HUES64 (cell line): ENCODE measurements around the gene SLC16A12.

Source experiments
- H3K27ac ChIP-seq: 2 replicates; pipeline ENCODE4 v1.7.0; 2013; ENCODE audit warnings: low read depth, low read length, inconsistent platforms
- H3K27me3 ChIP-seq: 2 replicates; pipeline ENCODE4 v1.6.1; 2013; ENCODE audit warnings: mild to moderate bottlenecking, low read length; ENCODE audit not compliant: insufficient read depth
- H3K36me3 ChIP-seq: 2 replicates; pipeline ENCODE4 v1.6.1; 2013; ENCODE audit warnings: mild to moderate bottlenecking, low read length; ENCODE audit not compliant: insufficient read depth
- H3K4me1 ChIP-seq: 2 replicates; pipeline ENCODE4 v1.6.1; 2013; ENCODE audit warnings: mild to moderate bottlenecking, low read length, moderate library complexity; ENCODE audit not compliant: insufficient read depth
- H3K4me3 ChIP-seq: 2 replicates; pipeline ENCODE4 v1.5.1; 2013; ENCODE audit warnings: mild to moderate bottlenecking, low read length, moderate library complexity
- H3K9ac ChIP-seq: 2 replicates; pipeline ENCODE4 v1.6.1; 2013; ENCODE audit warnings: mild to moderate bottlenecking, low read depth, low read length
- H3K9me3 ChIP-seq: 2 replicates; pipeline ENCODE4 v1.6.1; 2013; ENCODE audit warnings: low read depth, low read length; ENCODE audit not compliant: insufficient read depth
- WGBS: fragments of 150-250, 120-280 bp; methylation state at CpG from one replicate; pipeline ENCODE4 v1.1.7; 2013; ENCODE audit warnings: missing lambda C conversion rate; 5-methylcytosine and 5-hydroxymethylcytosine counted together

Gene SLC16A12

GRCh38 chr10:89479771-89480446, 55.5 kb downstream of the SLC16A12 start:
- H3K4me1 ChIP-seq: peaks cover 33% of the 10 kb centered on the region
- no peak overlapping the region for H3K9ac ChIP-seq
- H3K27ac ChIP-seq: no peak overlapping the region
- 0 out of 2 replicates have a peak, but pooled peaks cover 3% of the 10 kb centered on the region for H3K9me3 ChIP-seq
- WGBS: no CpG with 5 or more reads among the region's 1 CpG
- H3K27me3 ChIP-seq: no peaks in the 10 kb centered on the region
- no peak overlapping the region for H3K4me3 ChIP-seq
- no peaks in the 10 kb centered on the region for H3K36me3 ChIP-seq

GRCh38 chr10:89478739-89479654, 56.4 kb downstream of the SLC16A12 start:
- no peak overlapping the region for H3K9ac ChIP-seq
- 71% methylated on average over 3 of the region's 5 CpGs for WGBS
- no peak overlapping the region; the same call in 1 of the 2 replicates for H3K27ac ChIP-seq
- no peaks in the 10 kb centered on the region for H3K27me3 ChIP-seq
- 0 out of 2 replicates have a peak, but pooled peaks cover 3% of the 10 kb centered on the region for H3K9me3 ChIP-seq
- H3K4me3 ChIP-seq: no peak overlapping the region
- H3K4me1 ChIP-seq: peaks cover 34% of the 10 kb centered on the region
- no peaks in the 10 kb centered on the region for H3K36me3 ChIP-seq

GRCh38 chr10:89478085-89478738, 57.2 kb downstream of the SLC16A12 start:
- Histone ChIP-seq H3K4me1 (peaks cover 34% of the 10 kb centered on the region), H3K9me3 (0 out of 2 replicates have a peak, but pooled peaks cover 3% of the 10 kb centered on the region), H3K9ac (no peak overlapping the region), H3K4me3 (no peak overlapping the region), H3K27me3 (no peaks in the 10 kb centered on the region), H3K36me3 (no peaks in the 10 kb centered on the region), H3K27ac (no peak overlapping the region; the same call in 1 of the 2 replicates)
- WGBS: 64% methylated on average over 4 of the region's 4 CpGs

- Histone ChIP-seq H3K9ac (no peak overlapping the region), H3K4me1 (peaks cover 34% of the 10 kb centered on the region), H3K36me3 (no peaks in the 10 kb centered on the region), H3K9me3 (no peaks in the 10 kb centered on the region), H3K27ac (no peak overlapping the region), H3K27me3 (no peaks in the 10 kb centered on the region), H3K4me3 (no peak overlapping the region)
- 91% methylated on average over 5 of the region's 6 CpGs for WGBS
Observed at GRCh38 chr10:89476150-89476549, 59.2 kb downstream of the SLC16A12 start.

GRCh38 chr10:89475591-89475998, 59.8 kb downstream of the SLC16A12 start:
- peaks cover 34% of the 10 kb centered on the region for H3K4me1 ChIP-seq
- H3K36me3 ChIP-seq: no peaks in the 10 kb centered on the region
- no peak overlapping the region for H3K4me3 ChIP-seq
- H3K27ac ChIP-seq: no peak overlapping the region
- WGBS: 78% methylated on average over 2 of the region's 4 CpGs
- H3K9ac ChIP-seq: no peak overlapping the region
- no peaks in the 10 kb centered on the region for H3K9me3 ChIP-seq
- H3K27me3 ChIP-seq: no peaks in the 10 kb centered on the region

GRCh38 chr10:89475125-89475524, 60.3 kb downstream of the SLC16A12 start:
- H3K9ac ChIP-seq: no peak overlapping the region
- peaks cover 34% of the 10 kb centered on the region for H3K4me1 ChIP-seq
- 72% methylated on average over 2 of the region's 2 CpGs for WGBS
- H3K4me3 ChIP-seq: no peak overlapping the region
- H3K9me3 ChIP-seq: no peaks in the 10 kb centered on the region
- no peak overlapping the region for H3K27ac ChIP-seq
- H3K27me3 ChIP-seq: no peaks in the 10 kb centered on the region
- H3K36me3 ChIP-seq: no peaks in the 10 kb centered on the region

- Histone ChIP-seq H3K36me3 (no peaks in the 10 kb centered on the region), H3K27me3 (no peaks in the 10 kb centered on the region), H3K4me3 (no peak overlapping the region), H3K9me3 (no peaks in the 10 kb centered on the region), H3K27ac (no peak overlapping the region), H3K4me1 (peaks cover 34% of the 10 kb centered on the region), H3K9ac (no peak overlapping the region)
- 91% methylated on average over 4 of the region's 4 CpGs for WGBS
Observed at GRCh38 chr10:89474452-89474851, 60.9 kb downstream of the SLC16A12 start.

GRCh38 chr10:89471110-89471809, 64.1 kb downstream of the SLC16A12 start:
- no peaks in the 10 kb centered on the region for H3K27me3 ChIP-seq
- H3K36me3 ChIP-seq: no peaks in the 10 kb centered on the region
- H3K9ac ChIP-seq: no peak overlapping the region
- H3K4me1 ChIP-seq: peaks cover 14% of the 10 kb centered on the region
- no peak overlapping the region for H3K4me3 ChIP-seq
- no peak overlapping the region for H3K27ac ChIP-seq
- no peaks in the 10 kb centered on the region for H3K9me3 ChIP-seq
- 100% methylated on average over 1 of the region's 1 CpG for WGBS

- Histone ChIP-seq H3K9ac (no peak overlapping the region), H3K36me3 (no peaks in the 10 kb centered on the region), H3K4me3 (no peak overlapping the region), H3K27me3 (no peaks in the 10 kb centered on the region), H3K9me3 (no peaks in the 10 kb centered on the region), H3K27ac (no peak overlapping the region), H3K4me1 (peaks cover 8% of the 10 kb centered on the region)
- 100% methylated on average over 1 of the region's 2 CpGs for WGBS
Observed at GRCh38 chr10:89470628-89471027, 64.8 kb downstream of the SLC16A12 start.

GRCh38 chr10:89469517-89469916, 65.9 kb downstream of the SLC16A12 start:
- Histone ChIP-seq H3K27ac (no peak overlapping the region), H3K9me3 (no peaks in the 10 kb centered on the region), H3K9ac (no peak overlapping the region), H3K27me3 (no peaks in the 10 kb centered on the region), H3K4me3 (no peak overlapping the region), H3K4me1 (no peaks in the 10 kb centered on the region), H3K36me3 (no peaks in the 10 kb centered on the region)
